Cortex of kidney (tissue), 1 donor: Measurements from ENCODE around the gene SRPK3.

ENCODE experiments used
- DNase-seq: peaks from one replicate; lab custom pipeline; 2025; lab: John Stamatoyannopoulos, UW

SRPK3 gene

DNA sequence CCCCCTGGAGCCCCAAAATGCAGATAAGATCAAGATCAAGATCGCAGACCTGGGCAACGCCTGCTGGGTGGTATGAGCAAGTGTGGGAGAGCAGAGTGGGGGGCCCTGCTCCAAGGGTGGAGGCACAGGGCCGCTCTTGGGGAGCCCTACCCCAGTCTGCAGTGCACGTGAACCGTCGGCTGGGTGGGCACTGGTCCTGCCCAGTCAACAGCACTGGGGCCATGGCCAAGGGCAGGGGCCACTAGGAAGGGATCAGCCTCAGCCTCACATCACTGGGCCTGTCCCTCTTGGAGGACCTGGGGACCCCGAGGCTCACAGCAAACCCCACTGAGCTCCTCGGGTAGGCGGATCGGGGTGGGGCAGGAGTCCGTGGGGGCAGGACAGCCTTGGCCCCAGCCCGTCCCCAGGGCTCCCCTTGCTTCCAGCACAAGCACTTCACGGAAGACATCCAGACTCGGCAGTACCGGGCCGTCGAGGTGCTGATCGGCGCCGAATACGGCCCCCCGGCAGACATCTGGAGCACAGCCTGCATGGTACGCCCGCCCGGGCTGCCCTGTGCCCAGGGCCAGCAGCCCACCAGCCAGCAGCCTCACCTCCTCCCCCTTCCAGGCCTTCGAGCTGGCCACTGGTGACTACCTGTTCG is 3.6 kb downstream of the SRPK3 start:
- no peak for DNase-seq

DNA sequence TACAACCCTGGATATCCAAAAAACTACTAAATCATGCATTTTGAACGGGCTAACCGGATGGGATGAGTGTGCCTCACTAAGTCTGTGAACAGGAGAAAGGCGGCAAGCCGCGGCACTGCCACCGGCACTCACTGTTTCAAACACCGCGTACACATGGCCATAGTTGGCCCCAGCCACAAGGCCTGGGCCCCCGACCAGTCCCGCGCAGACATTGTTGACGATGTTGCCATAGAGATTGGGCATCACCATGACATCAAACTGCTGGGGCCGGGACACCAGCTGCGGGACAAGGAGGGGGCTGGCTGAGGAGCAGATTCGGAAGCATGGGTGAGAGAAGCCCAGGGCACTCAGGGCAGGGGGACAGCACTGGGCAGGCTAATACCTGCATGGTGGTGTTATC is 5.8 kb downstream of the SRPK3 start:
- no peak for DNase-seq

DNA sequence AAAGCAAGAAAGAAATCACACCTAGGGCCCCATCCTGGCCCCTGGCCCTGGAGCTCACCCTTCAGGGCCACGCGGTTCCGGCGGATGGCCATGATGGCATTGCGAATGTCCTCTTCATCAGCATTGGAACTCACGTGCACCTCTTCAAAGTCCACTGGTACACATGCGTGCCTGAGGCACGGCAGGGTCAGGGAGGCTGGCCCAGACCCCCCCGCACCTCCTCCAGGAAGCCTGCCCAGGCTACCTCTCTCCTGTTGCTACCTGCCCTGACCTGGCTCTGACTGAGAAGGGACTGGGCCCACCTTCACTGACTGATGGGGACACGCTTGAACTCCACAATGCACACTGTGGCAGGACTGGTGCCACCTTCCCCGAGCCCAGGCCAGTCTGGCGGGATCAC is 8.8 kb downstream of the SRPK3 start:
- no peak for DNase-seq

DNA sequence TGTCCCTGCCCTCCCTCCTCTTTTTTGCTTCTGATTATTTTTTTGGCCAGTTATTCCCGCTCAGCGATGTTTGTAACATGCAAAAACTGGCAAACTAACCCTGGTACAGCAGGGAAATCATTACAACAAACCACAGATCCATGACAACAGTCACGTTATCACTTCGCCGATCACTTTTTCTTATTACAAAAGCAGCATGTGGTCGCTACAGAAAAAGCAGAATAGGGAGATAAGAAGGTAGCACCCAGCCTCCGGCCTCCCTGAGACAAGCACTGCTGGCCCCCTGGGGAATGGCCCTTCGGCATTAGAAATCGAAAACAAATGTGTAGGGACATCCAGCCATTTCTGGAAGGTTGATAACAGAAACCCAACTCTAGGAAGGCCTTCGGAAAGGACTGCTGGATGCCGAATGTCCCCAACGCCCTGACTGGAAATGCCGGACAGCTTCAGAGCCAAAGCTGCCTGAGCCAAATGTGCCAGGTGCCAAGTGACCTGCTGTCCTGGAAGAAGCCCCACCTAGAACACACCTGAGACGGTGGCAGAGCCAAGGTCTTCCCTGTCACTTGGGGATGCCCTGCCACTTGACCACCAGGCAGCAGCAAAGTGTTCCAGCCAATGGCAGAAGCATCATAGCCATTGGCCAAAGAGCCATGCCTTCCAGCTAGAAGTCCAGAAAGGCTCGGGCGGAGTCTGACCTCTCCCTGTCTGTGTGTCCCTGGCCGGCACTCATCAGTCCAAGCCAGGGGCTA is 10.4 kb downstream of the SRPK3 start:
- DNase-seq, result no peak

DNA sequence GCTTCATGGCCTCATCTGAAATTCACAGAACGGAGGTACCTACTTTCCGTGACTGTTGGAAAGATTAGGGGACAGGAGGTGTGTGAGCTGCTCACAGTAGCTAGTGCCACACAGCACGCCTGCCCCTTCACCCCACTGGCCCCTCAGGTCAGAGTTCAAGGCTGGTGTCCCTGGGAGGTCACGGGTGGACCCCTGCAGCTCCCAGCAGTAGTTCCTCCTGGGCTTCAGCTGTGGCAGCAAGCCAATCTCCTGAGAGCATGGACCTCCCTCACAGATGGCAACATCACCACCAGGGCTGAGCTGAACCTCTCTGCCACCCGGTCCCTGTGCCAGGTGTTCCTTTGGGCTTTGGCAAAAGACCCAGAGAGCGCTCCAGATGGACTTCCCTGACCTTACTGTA is 11.5 kb downstream of the SRPK3 start:
- no peak for DNase-seq

DNA sequence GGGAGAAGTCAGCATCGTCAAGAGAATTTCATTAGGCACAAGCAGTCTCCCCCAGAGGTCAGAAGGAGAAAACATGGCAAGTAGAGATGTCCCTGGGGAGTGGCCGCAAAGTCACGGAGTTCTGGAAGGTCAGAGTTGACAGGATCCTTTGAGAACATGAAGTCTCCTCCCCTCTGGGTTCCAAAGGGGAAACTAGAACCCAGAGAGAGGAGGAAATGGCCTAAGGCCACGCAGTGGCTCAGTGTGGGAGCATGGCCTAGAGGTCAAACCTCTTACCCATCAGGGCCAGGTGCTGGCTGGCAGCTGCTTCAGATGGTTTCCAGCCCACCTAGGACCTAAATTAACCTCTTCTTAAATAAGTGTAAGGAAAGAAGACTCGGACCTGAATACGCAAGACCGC is 12.4 kb downstream of the SRPK3 start:
- no peak for DNase-seq

DNA sequence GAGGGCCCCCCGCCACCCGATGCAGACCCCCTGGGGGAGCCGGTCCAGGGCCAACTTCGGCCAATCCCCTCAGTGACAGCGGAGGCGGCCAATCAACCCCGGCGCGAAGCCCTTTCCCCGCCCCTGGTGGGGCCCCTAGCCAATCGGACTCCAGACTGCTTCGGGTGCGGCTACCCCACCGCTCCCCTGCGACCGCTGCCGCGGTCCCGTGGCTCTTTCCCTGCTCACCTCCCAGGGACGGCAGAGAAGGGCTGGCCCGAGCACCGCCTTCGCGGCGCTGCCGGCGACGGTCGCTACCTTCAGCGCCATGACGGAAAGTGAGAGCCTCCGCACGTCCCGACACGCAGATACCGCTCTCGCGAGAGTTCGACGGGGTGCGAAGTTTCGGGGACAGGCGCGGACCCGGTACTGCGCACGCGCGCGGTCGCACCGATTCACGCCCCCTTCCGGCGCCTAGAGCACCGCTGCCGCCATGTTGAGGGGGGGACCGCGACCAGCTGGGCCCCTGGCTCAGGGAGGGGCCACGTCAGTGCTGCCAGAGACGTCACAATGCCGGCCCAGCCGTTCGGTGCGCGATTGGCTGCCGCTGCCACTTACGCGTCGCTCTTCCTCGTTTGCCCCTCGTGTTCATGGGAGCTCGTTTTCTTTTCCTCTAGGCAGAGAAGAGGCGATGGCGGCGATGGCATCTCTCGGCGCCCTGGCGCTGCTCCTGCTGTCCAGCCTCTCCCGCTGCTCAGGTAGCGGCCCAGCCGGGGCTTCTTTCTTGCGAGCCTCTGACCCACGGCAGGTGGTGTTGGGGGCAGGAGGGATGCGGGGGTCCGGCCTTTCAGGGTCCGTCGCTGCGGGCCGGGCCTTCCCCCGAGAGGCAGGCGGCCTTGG is 13.4 kb downstream of the SRPK3 start, which contains the start of the genes IDH3G and SSR4:
TSS of gene IDH3G (minus strand) at position 358 of the 879 bp plus-strand sequence. CDS start at position 309, 49 bp downstream.
TSS of gene SSR4 (plus strand) at position 651 of the 879 bp plus-strand sequence. CDS start at position 671, 20 bp downstream.
- no peak for DNase-seq

DNA sequence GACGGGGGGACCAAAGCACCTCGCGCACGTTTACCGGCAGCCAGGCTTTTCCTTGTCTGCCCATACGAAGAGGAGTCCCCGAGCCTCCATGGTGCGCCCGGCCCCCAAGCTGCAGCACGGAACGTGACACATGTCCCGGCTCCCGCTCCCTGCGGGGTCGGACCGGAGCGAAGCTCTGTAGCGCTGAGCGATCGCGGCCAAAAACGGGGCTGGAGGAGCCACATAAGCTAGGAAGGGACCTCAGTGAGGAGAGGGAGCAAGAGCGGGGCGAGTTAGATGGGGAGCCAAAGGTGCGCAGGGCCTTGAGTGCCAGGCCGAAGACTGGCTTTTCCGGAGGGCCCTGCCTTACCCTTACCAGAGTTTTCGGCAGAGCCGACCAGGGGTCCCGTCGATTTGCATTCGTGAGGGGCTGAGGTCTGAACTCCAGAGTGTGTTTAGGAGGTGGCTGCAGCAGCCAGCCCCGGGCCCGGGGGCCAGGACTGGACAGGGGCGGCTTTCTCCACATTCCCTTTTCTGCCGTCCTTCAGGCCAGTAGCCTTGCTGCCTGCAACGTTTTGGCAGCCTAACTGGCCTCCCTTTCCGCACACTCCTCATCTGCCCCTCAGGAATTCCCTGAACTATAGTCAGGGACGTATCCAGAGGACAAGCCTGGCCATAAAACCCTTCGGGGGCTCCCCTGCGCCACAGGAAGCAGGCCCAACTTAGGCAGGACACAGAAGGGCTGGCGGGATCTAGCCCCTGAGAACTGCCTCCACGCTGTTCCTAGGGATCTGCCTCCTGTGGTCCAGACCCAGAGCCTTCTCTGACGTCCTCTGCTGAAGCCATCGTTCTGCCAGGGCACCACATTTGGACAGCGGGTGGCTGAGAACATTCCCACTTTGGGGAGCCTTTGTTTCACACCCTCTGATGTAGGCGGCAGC is 14.3 kb downstream of the SRPK3 start:
- no peak for DNase-seq

DNA sequence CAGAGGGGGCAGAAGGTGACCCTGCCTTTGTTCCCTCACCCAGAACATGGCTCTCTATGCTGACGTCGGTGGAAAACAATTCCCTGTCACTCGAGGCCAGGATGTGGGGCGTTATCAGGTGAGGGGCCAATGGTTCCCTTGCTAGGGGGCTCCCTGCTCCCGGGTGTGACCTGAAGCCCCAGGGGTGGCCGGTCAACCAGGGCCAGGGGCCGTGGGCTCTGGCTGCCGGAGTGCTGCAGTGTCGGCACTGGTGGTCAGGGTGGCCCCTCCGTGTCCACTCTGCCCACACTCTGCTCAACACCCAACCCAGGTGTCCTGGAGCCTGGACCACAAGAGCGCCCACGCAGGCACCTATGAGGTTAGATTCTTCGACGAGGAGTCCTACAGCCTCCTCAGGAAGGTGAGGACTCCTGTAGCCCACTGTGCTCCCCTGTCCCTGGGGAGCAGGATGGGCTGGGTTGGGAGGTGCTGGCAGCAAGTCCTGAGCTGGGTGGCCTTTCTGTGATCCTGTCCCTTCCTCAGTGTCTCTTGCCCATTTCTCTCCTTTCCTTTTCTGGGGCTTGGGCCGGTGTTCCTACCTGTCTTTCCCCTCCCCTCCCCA is 16.7 kb downstream of the SRPK3 start:
- DNase-seq, result no peak

DNA sequence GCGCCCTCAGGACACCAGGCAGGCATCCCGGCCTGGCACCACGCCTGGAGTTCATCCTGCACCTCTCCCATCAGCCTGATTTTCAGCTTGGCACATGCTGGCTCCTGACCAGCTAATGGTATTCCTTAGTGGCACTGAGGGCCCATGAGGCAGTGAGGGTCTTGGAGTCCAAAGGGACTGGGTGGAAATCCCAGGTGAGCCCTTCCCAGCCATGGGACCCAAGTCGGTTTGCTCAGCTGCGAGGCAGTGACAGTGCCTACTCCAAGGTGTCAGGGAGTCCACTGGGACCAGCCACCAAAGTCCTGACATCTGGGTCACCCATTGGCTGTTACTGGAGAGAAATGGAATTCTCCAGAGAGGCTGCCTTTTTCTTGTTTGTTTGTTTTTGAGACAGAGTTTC is 18.5 kb downstream of the SRPK3 start:
- no peak for DNase-seq

DNA sequence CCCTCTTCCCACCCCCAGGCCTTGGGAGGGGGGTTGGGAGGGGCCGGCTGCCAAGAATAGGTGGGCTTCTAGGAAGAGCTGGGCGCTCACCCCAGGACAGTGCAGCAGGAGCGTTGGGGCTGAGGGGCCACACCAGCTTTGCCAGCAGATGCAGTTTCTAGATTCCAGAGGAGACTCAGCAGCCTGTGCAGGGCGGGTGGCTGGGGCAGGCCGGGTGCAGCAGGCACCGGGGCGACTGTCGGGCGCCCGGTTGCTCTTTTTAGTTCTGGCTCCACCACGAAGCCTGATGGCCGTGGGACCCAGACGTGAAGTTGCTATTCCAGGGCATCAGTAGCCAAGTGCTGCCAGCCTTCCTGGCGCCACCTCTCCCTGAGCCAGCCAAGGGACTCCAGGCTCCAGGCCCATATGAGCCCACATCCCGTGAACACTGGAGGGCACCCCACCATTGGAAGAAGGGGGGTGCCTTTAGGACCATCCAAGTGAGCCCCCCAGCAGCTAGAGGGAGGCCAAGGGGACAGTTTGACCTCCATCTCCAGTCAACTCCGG is 19.4 kb downstream of the SRPK3 start:
- DNase-seq, result no peak

DNA sequence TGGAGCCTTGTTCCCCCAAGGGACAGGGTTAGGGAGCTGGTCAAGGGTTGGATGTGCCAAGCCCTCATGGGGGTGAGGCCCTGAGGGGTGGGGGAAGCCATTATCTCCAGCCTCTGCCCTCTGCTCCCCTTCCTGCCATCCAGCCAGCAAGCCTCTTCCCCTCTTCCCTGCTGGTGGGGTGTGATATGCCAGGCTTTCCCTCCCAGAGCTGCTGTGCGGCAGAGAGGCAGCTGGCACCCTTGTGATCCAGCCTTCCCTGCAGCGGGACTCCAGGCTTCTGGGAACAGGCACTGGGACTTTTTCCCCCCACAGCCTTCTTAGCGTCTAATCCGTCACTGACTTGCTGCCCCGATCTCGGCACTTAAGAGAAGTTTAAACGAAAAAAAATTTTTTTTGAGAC is 19.9 kb downstream of the SRPK3 start:
- DNase-seq, result no peak

DNA sequence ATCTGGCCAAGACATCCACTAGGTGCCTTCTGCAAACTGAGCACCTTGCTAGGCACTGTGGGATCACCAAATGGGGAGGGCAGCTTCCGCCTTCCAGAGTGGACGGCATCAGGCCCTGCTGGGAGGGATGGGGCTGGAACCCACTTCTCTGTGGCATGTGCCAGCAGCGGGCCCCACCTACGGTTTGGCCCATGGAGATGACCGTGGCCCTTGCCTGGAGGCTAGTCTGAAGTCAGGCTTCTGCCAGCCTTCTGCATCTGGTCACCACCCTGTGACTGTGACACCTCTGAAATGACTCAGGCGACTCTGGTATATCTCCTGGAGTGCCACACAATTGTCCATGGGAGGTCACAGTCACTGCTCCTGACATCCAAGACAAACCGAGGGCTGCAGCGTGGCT is 20.8 kb downstream of the SRPK3 start:
- DNase-seq, result no peak

DNA sequence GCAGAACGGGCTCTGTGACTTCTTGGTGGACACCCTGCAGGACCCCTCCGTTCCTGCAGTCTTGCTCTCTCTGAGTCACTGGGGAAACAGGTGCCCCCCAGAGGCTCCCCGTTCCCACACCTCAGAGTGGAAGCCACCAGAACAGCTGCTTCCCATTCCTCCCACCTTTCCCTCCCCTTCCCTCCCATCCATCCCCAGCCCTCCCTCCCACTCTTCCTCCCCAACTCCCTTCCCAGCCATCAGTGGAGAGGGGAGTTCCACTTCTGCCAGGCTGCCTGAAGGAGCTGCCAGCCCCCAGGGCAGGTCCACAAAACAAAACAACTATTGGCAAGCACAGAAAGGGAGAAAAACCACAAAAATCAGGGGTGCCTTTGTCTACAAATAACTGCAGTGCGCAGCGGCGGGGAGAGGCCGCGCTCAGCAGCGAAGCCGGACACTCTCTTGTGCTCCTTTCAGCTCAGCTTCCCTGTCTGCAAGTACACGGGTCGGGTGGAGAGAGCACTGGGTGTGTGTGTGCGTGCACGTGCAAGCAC is 21.7 kb downstream of the SRPK3 start:
- DNase-seq, result no peak

DNA sequence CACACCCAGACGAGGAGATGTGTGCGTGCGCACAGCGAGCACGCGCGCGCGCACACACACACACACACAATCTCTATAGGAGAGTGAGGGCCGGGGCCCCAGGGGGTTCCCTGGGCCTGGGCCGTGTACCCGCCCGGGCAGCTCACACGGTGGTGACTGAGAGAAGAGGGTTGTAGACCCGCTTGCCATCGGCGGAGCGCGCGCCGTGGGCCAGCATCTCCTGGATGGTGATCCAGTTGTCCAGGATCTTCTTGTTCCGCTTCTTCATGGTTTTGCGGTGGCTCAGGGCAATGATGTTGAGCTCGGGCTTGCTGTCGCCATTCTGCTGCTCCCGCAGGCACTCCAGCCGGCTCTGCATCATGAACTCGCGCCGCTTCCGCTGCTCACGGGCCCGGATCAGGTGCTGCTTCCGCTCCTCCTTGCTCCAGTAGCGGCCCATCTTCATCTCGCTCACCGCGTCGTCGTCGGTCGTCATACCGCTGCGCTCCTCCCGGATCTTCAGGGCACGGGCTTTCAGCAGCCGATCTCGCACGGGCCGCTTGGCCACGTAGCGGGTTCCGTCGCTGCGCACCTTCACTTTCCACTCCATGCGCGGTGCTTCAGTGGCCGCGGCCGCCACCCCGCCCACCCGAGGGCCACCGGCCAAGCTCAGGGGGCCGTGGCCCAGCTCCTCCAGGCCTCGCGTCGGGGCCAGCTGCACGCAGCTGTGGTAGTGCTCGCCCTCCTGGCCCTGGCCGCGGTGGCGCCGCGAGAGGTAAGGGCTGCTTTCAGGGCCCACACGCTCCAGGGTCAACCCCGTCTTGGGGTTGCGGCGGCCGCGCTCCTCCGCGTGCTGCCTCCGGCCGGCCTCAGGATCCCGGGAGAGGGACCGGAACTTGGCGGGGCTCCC is 22.6 kb downstream of the SRPK3 start:
- no peak for DNase-seq

DNA sequence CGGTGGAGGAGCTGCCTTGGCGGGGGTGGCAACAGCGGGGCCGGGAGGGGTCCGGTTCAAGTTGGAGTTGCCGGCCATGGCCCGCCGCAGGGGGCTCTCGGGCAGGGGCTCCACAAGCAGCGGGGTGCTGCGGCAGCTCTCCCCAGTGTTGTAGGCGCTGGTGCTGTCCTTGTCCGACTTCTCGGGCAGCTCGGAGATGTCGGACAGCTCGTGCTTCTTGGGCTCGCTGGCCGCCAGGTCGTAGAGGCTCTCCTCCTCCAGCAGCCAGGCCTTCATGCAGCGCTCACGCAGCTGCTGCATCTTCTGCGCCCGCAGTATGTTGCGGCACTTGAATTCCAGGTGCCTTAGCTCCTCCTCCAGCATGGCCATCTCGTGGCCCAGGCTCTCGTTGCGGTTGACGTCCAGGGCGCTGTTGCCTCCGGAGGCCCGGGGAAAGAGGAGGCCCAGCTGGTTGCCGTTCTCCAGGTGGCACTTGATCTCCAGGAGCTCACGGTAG is 23.3 kb downstream of the SRPK3 start:
- no peak for DNase-seq

DNA sequence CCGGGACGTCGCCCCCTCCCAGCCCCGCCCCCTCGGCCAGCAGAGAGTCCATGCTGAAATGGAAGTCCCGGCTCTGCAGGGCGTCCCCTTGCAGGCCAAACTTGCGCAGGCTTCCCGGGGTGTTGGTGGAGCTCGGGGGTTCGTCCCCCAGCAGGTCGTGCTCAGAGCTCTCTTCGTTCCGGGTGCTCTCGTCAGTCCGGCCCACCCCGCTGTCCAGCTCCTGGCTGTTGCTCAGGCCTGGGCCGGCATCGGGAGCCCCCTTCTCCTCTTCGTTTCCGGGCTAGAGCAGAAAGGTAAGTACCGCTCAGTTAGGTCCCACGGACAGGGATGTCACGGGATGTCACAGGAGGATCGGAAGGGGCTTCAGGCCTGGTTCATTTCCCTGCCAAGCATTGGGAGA is 23.8 kb downstream of the SRPK3 start:
- DNase-seq, result no peak

DNA sequence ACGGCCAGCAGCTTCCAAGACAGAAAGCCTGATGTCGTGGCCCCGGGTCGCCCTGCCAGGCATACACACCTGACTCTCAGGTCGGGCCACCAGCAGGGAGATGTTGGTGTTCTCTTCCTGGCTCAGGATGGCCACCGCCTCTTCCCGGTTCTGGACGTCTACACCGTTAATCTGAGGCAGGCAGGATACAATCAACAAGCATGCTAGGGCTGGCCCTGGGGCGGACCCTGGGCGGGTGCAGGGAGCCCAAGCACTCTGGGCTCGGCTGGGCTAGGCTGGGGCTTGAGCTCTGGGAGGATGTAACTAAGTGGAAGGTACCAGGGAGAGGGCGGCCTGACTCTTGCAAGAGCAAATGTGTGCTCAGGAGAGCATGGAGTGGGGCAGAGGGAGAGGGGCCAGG is 24.6 kb downstream of the SRPK3 start:
- no peak for DNase-seq

DNA sequence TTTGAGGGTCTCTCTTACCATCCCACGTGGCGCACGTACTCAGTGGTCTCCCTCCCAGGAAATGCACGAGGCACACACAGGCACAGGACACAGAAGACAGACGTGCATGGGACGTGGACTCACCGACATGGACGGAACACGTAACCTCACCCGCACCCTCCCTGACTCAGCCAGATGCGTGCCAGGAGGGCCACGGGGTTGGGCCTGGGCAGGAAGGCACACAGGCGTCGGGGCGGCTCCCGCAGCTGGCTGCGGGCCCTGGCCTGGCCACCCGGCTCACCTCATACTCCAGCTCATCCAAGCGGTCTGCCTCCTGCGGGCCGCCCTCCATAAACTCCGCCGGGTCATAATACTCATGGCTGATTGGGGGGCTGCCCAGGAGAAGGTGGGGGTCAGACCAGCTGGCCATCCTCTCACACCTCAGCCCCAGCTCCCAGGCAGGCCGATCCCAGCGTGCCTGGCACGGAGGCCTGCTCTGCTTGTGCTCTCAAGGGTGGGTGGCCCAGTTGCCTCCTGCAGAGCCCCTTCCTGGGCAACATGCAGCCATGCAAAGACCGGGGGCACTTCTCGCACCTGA is 26.2 kb downstream of the SRPK3 start:
- no peak for DNase-seq
